Inflammatory macrophage (primary cell): ENCODE measurements around the gene RTN4IP1.
A peak's percentile ranks its signal among the peaks of the same experiment; 100 is the strongest.

Experiments
- DNase-seq, 2 donors: peaks; one replicate each; pipeline ENCODE4 v3.0.0-alpha.2; 2020 to 2022
- total RNA-seq, 18 experiments: gene quantifications; one replicate each; lab custom pipeline; 2026; ENCODE audit warnings: mixed read lengths in 6 of 18, inconsistent platforms in 2 of 18; lab: John Stamatoyannopoulos, UW

RTN4IP1 gene, protein sequence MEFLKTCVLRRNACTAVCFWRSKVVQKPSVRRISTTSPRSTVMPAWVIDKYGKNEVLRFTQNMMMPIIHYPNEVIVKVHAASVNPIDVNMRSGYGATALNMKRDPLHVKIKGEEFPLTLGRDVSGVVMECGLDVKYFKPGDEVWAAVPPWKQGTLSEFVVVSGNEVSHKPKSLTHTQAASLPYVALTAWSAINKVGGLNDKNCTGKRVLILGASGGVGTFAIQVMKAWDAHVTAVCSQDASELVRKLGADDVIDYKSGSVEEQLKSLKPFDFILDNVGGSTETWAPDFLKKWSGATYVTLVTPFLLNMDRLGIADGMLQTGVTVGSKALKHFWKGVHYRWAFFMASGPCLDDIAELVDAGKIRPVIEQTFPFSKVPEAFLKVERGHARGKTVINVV
- 2.5 to 13.9 (median 10.1) reads per million in 18 experiments for total RNA-seq

DNA sequence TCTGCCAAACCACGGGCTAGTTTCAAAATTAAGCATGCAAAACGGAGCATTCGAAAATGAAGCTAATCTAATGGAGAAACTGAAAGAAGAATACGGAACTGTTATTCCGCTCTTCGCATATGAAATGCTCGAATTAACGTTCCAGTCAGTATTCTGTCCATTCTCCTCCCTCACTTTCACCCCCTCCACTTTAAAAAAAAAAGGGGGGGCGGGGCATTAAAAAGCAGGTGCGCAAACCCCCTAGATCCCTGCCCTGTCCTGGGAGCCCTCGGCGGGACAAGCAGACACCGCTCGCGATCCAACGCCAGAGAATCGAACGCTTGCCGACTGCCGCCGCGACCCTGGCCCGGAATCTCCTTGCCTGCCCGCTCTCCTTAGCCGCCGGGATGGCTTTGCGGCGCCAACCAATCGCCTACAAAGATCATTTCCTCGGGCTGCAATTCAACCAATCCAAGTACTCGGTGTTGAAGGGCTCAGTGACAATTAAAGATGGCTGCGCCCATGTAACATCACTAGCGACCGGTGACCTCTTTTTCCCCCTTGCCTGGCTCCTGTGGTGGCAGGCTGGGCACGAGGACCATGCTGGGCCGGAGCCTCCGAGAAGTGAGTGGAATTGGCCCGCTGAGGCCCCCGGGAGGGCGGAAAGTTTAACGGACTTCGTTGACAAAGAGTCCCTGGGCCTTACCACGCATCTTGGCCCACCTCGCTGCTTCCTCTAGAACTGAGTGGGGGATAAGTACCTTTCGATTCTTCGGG, at the start of gene RTN4IP1, which contains the start of gene QRSL1:
TSS of gene RTN4IP1 (minus strand) at position 396 of the 756 bp plus-strand sequence. CDS start 477 bp downstream, outside the sequence.
TSS of gene QRSL1 (plus strand) at position 476 of the 756 bp plus-strand sequence. CDS start at position 580, 104 bp downstream.
- DNase-seq: peak; percentile 92 to 93

DNA sequence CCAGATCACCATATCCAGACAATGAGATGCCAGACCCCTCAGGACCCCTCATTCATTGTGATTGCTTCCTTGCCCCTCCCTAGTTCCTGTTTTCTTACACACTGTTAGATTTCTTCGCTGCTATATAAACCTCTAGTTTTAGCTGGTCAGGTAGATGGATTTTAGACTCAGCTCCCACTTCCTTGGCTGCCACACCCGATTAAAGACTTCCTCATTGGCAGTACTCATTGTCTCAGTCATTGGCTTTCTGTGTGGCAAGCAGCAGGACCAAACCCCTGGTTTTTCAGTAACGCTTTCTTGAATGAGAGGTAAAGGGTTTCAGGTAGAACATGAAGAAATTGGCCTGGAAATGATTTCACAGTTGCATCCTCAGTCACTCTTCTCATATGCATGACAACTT, 48.0 kb upstream of the RTN4IP1 start:
- DNase-seq: no peak

DNA sequence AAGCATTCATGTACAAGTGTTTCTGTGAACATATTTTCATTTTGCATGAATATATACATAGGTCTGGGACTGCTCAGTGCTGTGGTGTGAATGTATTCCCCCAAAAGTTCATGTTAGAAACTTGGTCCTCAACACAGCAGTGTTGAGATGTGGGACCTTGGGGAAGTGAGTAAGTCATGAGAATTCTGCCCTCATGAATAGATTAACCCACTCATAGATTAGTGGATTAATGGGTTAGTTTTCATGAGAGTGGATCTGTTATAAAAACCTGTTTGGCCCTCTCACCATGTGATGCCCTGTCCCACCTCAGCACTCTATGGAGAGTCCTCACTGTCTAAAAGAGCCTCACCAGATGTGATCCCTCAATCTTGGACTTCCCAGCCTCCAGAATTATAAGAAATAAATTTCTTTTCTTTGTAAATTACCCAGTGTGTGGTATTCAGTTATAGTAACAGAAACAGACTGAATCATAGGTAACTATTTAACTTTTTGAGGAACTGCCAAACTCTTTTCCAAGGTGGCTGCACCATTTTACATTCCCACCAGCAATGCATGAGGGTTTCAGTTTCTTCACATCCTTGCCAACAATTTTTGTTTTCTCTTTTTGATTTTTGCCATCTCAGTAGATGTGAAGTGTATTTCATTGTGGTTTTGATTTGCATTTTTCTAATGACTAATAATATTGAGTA, 45.4 kb upstream of the RTN4IP1 start:
- DNase-seq: no peak

DNA sequence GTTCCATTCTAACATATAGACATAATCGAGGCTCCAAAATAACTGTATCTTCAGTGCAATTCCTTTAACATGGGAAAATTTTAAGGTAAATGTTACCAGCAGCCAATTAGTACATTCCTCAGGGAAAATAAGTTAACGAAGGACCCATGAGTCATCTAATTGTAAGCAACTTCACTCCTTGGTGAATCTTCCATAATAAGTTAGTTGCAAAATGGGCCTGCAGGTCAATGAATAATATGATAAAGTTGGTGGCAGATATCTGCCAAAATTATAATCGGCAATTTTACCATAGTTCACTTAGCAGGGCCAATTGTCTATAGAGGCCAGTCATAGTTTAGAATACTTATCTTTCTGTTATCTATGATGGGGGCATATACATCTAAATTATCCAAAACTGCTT, 42.4 kb upstream of the RTN4IP1 start:
- no peak for DNase-seq

DNA sequence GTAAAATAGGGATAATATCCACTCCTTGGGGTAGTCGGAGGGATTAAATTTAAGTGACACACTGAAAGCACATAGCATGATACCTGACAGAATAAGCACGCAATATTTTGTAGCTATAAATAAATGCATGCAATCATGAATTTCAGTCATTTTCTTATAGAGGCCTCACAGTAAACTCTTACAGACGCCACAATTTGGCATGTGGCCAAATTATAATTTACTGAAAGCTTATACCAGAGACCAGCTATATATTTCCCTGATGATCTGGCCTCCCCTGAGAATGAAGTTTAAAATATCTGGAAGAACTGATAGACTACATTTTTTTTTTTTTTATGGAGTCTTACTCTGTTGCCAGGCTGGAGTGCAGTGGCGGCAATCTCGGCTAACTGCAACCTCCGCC, 40.9 kb upstream of the RTN4IP1 start:
- DNase-seq: no peak

DNA sequence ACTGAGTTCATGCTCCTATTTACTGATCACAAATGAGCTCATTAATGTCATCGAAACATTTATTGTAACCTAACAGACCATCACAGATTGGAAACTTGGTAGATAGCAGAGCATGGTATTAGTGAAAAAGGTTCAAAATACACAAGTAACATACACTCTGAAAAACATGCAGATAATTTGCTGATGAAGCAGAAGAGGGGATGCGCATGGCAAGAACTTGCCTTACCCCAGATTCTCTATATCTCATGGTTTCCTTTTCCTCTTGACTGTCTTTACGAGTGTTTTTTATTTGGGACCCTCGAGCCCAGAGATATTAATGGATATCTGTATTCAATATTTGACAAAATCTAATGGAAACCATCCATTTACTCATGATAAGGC, 37.7 kb upstream of the RTN4IP1 start:
- no peak for DNase-seq

DNA sequence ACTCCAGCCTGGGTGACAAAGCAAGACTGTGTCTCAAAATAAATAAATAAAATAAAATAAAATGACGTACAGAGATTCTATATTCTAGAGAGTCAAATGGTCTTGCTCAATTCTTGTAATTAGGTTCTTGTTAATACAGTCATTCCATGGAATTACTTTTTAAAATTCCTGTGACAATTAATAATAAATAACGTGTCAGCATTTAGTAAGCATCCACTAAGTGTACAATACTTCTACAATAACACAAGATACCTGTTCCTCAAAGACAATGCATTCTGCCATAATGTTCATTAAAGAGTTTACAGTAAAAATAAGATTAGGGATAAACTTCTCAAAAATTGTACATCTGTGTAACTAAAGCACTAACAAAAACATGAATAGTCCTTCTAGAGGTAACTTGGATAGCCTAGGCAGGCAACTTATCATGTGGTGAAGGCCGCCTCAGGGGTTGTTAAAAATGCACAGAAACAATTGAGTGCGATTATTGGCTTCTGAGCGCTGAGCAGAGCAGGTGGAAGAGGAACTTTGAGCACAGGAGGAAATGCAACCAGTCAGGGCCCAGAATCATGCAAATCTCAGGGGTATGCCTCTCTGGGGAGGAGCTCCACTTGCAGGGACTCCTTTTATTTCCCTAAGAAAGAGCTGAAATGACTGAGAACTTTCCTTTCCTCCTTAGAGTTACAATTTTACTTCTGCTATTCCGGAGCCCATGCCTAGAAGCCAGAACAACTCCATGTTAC, 37.2 kb upstream of the RTN4IP1 start:
- peak in 1 of 2 donors; percentile 9 for DNase-seq

DNA sequence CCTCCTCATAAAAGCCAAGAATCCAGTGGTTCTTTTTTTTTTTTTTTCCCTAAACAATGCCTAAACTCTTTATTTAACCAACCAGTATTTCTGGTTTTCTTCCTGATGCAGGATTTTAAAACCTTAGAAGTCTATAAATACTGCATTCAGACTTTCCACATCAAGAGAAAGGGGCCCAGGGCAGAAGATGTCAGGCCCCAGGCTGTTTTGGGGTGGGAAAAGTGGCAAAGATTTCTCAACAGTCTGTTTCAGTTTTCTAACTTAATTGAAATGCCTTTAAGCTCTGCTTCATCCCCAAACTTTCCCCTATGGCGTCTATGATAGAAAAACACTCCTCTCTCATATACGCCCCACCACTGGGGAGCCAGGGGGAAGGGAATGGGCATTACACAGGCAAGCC, 33.2 kb upstream of the RTN4IP1 start:
- DNase-seq: no peak

DNA sequence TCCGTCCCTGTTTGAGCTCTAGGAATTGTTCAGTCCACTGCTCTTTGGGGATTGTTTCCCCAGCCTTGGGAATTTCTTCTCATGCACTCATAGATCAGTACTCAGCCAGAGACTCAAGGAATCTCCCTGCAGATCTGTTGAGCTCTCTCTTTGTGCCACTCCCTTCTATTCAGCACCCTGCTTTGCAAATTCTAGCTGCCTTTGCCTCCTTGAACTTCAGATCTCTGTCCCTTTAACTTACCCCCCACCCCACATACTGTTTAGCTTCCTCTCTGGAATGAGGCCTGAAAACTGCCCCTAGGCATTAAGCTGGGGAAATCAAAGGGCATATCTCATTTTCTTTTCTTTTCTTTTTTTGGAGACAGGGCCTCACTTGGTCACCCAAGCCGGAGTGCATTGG, 30.6 kb upstream of the RTN4IP1 start:
- DNase-seq: no peak

DNA sequence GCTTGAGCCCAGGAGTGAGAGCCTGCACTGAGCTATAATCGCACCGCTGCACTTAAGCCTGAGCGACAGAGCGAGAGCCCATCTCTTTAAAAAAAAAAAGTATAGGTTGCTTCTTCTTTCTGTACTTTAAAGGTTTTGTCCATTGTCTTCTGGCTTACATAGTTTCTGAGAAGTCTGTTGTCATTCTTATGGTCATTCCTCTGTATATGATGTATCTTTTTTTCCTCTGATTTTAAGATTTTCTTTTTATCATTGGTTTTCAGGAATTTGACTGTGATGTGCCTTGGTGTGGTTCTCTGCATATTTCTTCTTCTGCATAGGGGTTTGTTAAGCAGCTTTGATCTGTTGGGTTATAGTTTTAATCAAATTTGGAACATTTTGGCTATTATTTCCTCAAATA, 29.2 kb upstream of the RTN4IP1 start:
- DNase-seq: no peak

DNA sequence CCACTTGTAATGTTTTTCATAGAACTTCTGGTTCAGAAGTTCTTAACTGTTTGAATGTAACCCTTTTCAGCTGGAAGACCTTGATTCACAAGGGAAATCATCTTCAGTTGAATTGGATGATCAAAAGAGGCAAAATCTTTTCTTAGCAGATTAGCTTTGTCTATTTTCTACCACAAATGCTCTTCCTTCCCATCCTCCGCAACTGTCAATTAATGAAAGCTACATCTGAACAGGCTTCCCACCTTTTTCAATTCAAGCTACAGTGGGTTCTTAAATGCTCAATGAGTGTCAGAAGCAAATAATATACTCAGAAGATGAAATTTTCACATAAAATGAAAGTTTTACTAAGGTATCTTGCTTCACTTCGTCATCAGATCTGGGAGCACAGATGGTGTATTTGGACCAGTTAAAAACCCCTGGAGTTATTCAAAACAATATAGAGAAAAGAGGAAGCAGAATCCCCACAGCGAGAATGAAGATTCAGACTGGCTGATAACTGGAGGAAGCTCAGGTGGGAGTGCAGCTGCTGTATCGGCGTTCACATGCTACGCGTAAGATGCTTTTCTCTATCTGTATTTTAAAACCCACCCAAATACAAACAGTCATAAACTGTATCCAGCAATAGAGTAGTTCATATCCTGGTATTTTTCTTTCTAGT, 19.5 kb upstream of the RTN4IP1 start:
- no peak for DNase-seq

DNA sequence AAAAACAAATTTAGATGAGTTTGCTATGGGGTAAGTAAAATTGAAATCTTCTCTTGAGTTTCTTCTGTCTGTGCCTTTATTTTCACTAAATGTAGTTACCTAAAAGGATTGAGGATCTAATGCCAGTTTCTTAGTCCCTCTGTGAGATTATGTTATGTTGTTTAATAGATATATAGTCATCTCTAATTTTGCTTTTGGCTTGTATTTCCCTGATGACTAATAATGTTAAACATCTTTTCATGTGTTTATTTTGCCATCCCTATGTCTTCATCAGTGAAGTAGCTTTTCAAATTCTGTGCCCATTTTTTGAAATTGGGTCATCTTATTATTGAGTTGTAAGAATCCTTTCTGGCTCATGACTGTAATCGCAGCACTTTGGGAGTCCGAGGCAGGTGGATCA, 13.8 kb upstream of the RTN4IP1 start:
- DNase-seq: no peak

DNA sequence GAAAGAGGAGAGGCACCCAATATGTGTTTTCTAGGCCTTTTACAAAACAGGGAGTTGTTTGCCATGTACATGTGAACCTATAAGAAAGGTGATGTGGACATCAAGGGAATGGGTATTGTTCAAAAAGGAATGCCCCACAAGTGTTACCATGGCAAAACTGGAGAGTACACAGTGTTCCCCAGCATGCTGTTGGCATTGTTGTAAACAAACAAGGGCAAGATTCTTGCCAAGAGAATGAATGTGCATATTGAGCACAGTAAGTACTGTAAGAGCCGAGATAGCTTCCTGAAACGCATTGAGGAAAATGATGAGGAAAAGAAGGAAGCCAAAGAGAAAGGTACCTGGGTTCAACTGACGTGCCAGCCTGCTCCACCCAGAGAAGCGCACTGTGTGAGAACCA, 13.2 kb upstream of the RTN4IP1 start:
- DNase-seq: no peak

DNA sequence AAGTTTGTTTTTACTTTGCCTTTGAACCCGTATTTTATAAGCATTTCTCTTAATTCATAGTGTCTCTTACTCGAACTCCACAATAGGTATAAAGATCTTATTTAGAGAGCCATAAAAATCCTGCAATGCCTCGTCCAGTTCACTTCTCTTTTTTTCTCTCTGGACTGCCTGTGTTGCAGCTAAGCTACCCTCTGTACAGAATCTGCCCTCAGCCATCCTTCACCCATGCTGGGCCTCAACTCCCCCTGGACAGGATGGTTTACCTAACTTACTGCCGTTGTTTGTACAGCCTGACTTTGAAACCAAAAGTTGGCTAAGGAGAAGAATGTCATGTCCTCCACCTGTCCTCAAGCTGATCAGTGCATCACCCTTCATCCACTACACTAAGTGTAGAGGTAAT, 10.5 kb upstream of the RTN4IP1 start:
- no peak for DNase-seq

DNA sequence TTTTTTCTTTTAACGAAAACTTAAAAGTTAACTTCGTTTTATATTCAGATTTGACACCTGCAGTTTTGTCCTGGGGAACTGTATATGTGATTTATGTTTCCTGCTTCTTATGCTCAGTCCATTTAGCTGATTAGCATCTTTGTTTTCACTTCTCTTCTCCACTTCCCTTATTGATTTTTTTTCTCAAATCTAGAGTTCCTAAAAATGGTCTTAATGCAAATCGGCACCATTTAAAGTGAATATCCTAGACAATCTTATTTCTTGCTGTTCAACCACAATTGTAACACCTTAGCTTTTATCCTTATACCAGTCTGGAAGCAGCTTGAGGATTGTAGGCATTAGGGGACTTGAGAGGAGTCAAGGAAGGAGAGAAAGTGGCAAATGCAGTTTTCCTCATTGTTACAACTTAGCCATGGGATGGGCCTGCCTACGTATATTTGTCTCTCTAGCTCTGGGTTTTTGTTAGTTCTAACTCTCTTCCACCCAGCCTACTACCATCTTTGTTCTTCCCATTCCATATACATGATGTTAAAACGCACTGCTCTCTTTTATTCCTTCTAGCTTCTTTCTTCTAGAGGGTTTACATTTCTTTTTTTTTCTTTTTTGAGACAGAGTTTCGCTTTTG, 8.5 kb upstream of the RTN4IP1 start:
- peak; percentile 13 to 64 for DNase-seq

DNA sequence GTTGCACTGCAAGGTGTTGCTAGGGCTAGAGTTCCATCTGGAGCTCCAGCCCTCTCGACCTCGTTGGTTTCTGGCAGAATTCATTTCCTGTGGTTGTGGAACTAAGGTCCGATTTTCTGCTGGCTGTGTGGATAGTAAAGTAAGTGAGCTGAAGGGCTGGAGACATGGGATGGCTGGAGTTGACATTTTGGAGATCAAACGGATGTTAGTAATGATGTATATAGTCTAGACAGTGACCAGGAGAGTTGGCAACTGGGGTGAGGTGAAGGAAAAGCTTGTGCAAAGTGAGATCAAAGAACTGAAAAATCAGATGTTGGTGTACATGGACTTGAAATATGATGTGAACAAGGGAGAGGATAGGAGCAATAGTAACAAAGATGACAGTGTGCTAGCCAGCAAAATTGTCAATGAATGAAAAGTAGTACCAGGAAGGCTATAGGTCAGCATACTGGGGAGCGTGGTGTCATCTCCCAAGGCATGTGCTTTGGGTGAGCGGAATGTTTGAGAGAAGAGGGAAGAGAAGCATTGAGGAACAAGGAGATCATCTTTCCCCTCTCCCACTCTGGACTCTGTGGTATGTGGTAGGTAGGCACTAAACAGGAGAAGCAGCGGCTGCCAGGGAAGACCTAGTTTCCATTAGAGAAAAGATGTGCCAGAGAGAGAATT, 7.9 kb upstream of the RTN4IP1 start:
- peak; percentile 44 to 52 for DNase-seq

DNA sequence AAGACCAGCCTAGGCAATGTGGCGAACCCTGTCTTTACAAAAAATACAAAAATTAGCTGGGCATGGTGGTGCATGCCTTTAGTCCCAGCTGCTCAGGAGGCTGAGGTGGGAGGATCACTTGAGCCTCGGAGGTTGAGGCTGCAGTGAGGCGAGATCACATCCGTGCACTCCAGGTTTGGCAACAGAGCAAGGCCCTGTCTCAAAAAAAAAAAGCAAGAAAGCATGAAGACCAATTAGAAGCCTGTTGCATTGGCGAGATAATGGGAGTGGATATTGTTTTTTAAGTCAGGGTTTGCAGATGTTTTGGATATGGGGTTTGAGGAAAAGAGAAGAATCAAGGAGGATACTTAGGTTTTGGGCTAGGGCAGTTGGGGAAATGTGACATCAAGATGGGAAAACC, 5.3 kb upstream of the RTN4IP1 start:
- DNase-seq: no peak

DNA sequence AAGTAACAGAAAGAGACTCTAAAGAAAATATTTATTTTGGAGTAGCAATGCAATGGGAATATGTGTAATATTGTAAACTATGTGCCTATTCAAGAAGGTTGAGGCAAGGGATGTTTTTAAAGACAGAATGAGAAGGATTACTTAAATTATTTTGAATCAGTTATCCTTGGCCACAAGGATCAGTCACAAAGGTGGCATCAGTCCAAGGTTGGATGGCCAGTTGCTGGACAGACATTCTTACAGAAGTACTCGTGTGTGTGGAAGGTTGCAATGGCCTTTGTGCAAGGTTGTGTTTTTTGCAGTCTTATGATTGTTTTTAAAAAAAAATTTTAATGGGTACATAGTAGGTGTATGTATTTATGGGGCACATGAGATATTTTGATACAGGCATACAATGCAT, 2.0 kb upstream of the RTN4IP1 start:
- no peak for DNase-seq

DNA sequence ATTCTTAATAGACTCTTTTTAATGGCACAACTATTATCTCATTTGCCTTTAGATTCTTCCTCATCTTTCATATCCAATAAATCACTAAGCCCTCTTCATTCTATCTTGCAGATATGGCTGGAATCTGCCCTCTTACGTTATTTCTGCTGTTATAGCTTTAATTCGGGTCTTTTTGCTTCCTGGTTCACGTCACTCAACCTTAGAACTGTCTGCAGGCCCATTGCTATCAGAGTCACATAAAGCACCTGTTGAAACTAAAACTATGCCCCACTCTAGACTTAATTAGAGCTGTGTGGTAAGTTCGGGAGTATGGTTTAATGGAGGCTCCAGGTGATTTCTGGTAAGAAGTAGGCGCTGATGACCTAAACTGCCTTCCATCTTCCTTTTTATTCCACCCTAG, 1.1 kb upstream of the RTN4IP1 start:
- DNase-seq: no peak

DNA sequence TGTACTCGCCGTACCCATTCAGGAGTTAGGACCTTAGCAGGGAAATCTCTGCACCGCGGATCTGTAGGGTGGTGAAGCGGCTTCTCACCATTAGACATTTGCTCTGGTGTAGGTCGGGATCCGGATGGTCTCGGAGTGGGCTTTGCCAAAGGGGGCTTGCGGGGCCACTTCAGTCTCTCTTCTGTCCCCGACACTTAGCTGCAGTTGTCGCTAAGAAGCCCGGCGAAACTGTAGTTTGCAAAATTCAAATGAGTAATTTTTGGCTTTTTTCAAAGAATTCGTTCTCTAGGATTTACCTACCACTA, 513 bp upstream of the RTN4IP1 start:
- no peak for DNase-seq

DNA sequence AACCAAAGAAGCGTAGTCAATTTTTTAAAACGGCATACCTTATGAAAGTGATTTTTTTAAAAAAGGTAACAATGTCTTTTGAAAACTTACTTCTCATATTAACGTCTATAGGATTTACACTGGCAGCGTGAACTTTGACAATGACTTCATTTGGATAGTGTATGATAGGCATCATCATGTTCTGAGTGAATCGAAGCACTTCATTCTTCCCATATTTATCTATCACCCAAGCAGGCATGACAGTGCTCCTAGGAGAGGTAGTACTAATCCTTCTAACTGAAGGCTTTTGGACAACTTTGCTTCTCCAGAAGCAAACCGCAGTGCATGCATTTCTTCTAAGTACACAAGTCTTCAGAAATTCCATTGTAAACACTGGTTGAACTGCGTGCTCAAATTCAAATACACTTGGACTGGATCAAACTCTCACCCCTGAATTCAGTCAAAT, 618 bp downstream of the RTN4IP1 start:
- DNase-seq: no peak
